ENCODE measurements around the gene PRDX1.
"Not testable (repeated sequence)": the region's sequence is repeated elsewhere in the genome, so short reads cannot be mapped to it uniquely, and the experiment has no call there.

PRDX1 gene

GRCh38 chr1:45516465-45516864, 5.2 kb downstream of the PRDX1 start:
- TF ChIP-seq MAX (IDR thresholded peaks at IDR 0.05; ENCODE audit: low read depth, low read length) (no peak), CTCF (IDR thresholded peaks at IDR 0.05; ENCODE audit: low read depth, low read length) (no peak), POLR2A (IDR thresholded peaks at IDR 0.05; ENCODE audit: extremely low read depth, insufficient read length) (no peak), MYC (IDR thresholded peaks at IDR 0.05; ENCODE audit: low read depth, low read length) (no peak)
- H3K4me3 ChIP-seq (ENCODE audit: low read depth, low read length): no peak overlapping the region
- no peak for DNase-seq (ENCODE audit: low read depth)

- no peak overlapping the region for H3K4me3 ChIP-seq (ENCODE audit: low read depth, low read length)
- TF ChIP-seq MAX (IDR thresholded peaks at IDR 0.05; ENCODE audit: low read depth, low read length) (no peak), CTCF (IDR thresholded peaks at IDR 0.05; ENCODE audit: low read depth, low read length) (no peak), POLR2A (IDR thresholded peaks at IDR 0.05; ENCODE audit: extremely low read depth, insufficient read length) (no peak), MYC (IDR thresholded peaks at IDR 0.05; ENCODE audit: low read depth, low read length) (no peak)
- DNase-seq (ENCODE audit: low read depth): no peak
Observed at GRCh38 chr1:45516036-45516435, 5.6 kb downstream of the PRDX1 start.

- not testable (repeated sequence) for H3K4me3 ChIP-seq (ENCODE audit: low read depth, low read length); DNase-seq (ENCODE audit: low read depth)
Observed at GRCh38 chr1:45513532-45514260, 8.0 kb downstream of the PRDX1 start.

- H3K4me3 ChIP-seq (ENCODE audit: low read depth, low read length): no peak overlapping the region
- TF ChIP-seq MYC (IDR thresholded peaks at IDR 0.05; ENCODE audit: low read depth, low read length) (peak; percentile 86), POLR2A (IDR thresholded peaks at IDR 0.05; ENCODE audit: extremely low read depth, insufficient read length) (no peak), MAX (IDR thresholded peaks at IDR 0.05; ENCODE audit: low read depth, low read length) (peak; percentile 86), CTCF (IDR thresholded peaks at IDR 0.05; ENCODE audit: low read depth, low read length) (peak; percentile 82)
- peak; percentile 81 for DNase-seq (ENCODE audit: low read depth)
Observed at GRCh38 chr1:45512641-45513054, 9.0 kb downstream of the PRDX1 start.

GRCh38 chr1:45510972-45511527, 10.6 kb downstream of the PRDX1 start:
- TF ChIP-seq POLR2A (IDR thresholded peaks at IDR 0.05; ENCODE audit: extremely low read depth, insufficient read length) (no peak), MYC (IDR thresholded peaks at IDR 0.05; ENCODE audit: low read depth, low read length) (no peak), MAX (IDR thresholded peaks at IDR 0.05; ENCODE audit: low read depth, low read length) (no peak), CTCF (IDR thresholded peaks at IDR 0.05; ENCODE audit: low read depth, low read length) (no peak)
- no peak overlapping the region for H3K4me3 ChIP-seq (ENCODE audit: low read depth, low read length)
- no peak for DNase-seq (ENCODE audit: low read depth)

GRCh38 chr1:45510036-45510971, 11.4 kb downstream of the PRDX1 start:
- no peak overlapping the region for H3K4me3 ChIP-seq (ENCODE audit: low read depth, low read length)
- DNase-seq (ENCODE audit: low read depth): no peak
- no peak for TF ChIP-seq MYC (IDR thresholded peaks at IDR 0.05; ENCODE audit: low read depth, low read length)
- TF ChIP-seq CTCF (IDR thresholded peaks at IDR 0.05; ENCODE audit: low read depth, low read length): no peak
- no peak for TF ChIP-seq POLR2A (IDR thresholded peaks at IDR 0.05; ENCODE audit: extremely low read depth, insufficient read length)
- no peak for TF ChIP-seq MAX (IDR thresholded peaks at IDR 0.05; ENCODE audit: low read depth, low read length)
